Keratinocyte (primary cell): ENCODE results near the gene MSI2. TPM values are rescaled to one million over a fixed set of nuclear protein-coding genes. Genes with fewer than 3 reads are reported as not detected.

Experiments
- DNase-seq: peaks from one replicate; pipeline ENCODE4 v3.0.0-alpha.2; 2011; ENCODE audit warnings: low read depth, missing footprints, low spot score
- FAIRE-seq: peaks from 2 replicates; lab custom pipeline; 2011; peaks lifted over from hg19 to GRCh38; lab: Jason Lieb, UNC
- H2AFZ ChIP-seq: 2 replicates; pipeline ENCODE4 v1.6.0; 2012; ENCODE audit warnings: low read length, control low read depth, inconsistent platforms; ENCODE audit not compliant: control insufficient read depth
- H3K27ac ChIP-seq: 2 replicates; pipeline ENCODE4 v1.5.1; 2011; ENCODE audit warnings: low read length; ENCODE audit not compliant: control insufficient read depth, insufficient read depth
- H3K27me3 ChIP-seq: 3 replicates; pipeline ENCODE4 v1.6.0; 2011; ENCODE audit warnings: low read length; ENCODE audit not compliant: control insufficient read depth, insufficient read depth; ENCODE audit errors: extremely low read depth
- H3K36me3 ChIP-seq, 2 experiments: 2 replicates in 1 of 2; 3 replicates in 1 of 2; pipeline ENCODE4 v1.5.1; 2011; ENCODE audit warnings: low read length in 2 of 2, mild to moderate bottlenecking in 1 of 2; ENCODE audit not compliant: control insufficient read depth in 2 of 2, insufficient read depth in 2 of 2; ENCODE audit errors: extremely low read depth in 1 of 2
- H3K4me1 ChIP-seq: 3 replicates; pipeline ENCODE4 v1.5.1; 2011; ENCODE audit warnings: low read length; ENCODE audit not compliant: control insufficient read depth, insufficient read depth; ENCODE audit errors: extremely low read depth
- H3K4me2 ChIP-seq: 3 replicates; pipeline ENCODE4 v1.6.0; 2011; ENCODE audit warnings: low read depth, low read length; ENCODE audit not compliant: control insufficient read depth, insufficient read depth; ENCODE audit errors: extremely low read depth
- H3K4me3 ChIP-seq, 3 experiments: fragments of 200-600 bp in 1 of 3; sonication (generic) in 1 of 3; 2 replicates in 2 of 3; 3 replicates in 1 of 3; pipeline ENCODE4 v1.5.1; 2011 to 2016; ENCODE audit warnings: low read length in 3 of 3, mild to moderate bottlenecking in 3 of 3, control low read depth in 2 of 3, inconsistent platforms in 1 of 3, low read depth in 1 of 3, mixed read lengths in 1 of 3, mixed run types in 1 of 3, moderate library complexity in 1 of 3; ENCODE audit not compliant: control insufficient read depth in 2 of 3, insufficient read depth in 2 of 3; ENCODE audit errors: extremely low read depth in 1 of 3
- H3K79me2 ChIP-seq: 2 replicates; pipeline ENCODE4 v1.6.0; 2012; ENCODE audit warnings: low read length; ENCODE audit not compliant: control insufficient read depth, insufficient read depth
- H3K9ac ChIP-seq: 3 replicates; pipeline ENCODE4 v1.6.0; 2011; ENCODE audit warnings: low read length; ENCODE audit not compliant: control insufficient read depth, insufficient read depth; ENCODE audit errors: extremely low read depth
- H3K9me1 ChIP-seq: 3 replicates; pipeline ENCODE4 v1.6.0; 2011; ENCODE audit warnings: low read length; ENCODE audit not compliant: control insufficient read depth, insufficient read depth; ENCODE audit errors: extremely low read depth
- H3K9me3 ChIP-seq: 2 replicates; pipeline ENCODE4 v1.5.1; 2012; ENCODE audit warnings: low read depth, low read length; ENCODE audit not compliant: control insufficient read depth
- H4K20me1 ChIP-seq: 3 replicates; pipeline ENCODE4 v1.6.0; 2011; ENCODE audit warnings: low read length; ENCODE audit not compliant: control insufficient read depth, insufficient read depth; ENCODE audit errors: extremely low read depth
- EZH2 ChIP-seq: IDR thresholded peaks from one replicate; pipeline ENCODE4 v1.6.1; 2012; ENCODE audit warnings: inconsistent platforms, mild to moderate bottlenecking, low read length, moderate library complexity
- dilution Hi-C: fragments of 300-500 bp; cut with MboI; formaldehyde crosslinking; loops from one replicate; pipeline ENCODE4 v1.7.0; 2020; ENCODE audit warnings: low sequenced_read_pairs; ENCODE audit not compliant: extremely low pct_ligation_motif_present
- polyA plus RNA-seq, 5 experiments: library from polyadenylated mRNA; depleted of rRNA in 3 of 5; stranded (reverse) in 3 of 5; stranded (forward) in 1 of 5; unstranded in 1 of 5; fragments of >200 nt; gene quantifications; 1 replicate in 1 of 5; 2 replicates in 3 of 5; 3 replicates in 1 of 5; pipeline versions ENCODE4 v1.2.1 to v1.2.3, GENCODE V29; 2011 to 2012; ENCODE audit warnings: missing spikeins in 2 of 5, low read depth in 1 of 5, low replicate concordance in 1 of 5
- TF ChIP-seq, protein P1 (sequence below), 3 experiments: IDR thresholded peaks in 1 of 3; conservative IDR thresholded peaks in 1 of 3; optimal IDR thresholded peaks in 1 of 3; 2 replicates in 2 of 3; 3 replicates in 1 of 3; pipeline versions ENCODE3 to v1.5.1; 2011; ENCODE audit warnings: low read length in 3 of 3, mild to moderate bottlenecking in 3 of 3, moderate library complexity in 2 of 3, control low read depth in 1 of 3, inconsistent platforms in 1 of 3; ENCODE audit not compliant: insufficient read depth in 2 of 3; ENCODE audit errors: extremely low read depth in 1 of 3

The MSI2 gene
- polyA plus RNA-seq, 1 donor (not counting 4 experiments of a cell fraction or from before 2014, with no cell fraction given) = 22.3 TPM

DNA sequence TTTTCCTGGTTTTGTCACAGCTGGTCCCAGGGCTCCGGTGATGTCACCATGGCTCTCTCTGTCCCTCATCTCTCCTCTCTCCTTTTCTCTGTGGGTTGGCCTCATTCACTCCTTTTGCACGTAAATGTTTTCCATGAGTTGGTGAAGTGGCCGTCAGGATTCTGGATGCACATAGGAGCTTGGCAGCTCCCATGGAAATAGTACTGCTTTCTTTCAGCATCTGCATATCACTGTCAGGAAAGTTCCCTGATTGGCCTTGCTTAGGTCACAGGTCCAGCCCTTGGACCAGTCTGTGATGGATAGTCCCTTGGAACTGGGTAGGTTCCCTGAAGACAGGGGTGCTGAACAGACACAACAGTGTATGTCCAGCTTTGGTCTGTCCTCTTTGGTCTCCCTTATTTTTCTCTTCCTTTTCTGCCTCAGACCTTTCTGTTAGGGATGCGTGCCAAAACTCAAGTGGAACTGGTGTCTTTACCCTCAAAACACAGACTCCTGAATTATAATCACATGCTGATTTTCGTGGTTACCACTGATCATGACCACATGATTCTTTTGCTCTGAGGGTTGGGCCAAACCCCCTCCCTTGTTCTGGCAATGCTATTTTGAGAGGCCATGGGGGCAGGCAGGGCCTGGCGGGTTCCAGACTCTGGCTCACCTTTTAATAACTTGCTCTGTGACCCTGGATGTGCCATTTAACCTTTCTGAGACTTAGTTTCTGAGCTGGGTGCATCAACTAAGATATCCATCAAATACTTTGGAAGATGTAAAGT is 99.0 kb downstream of the MSI2 start:
- dilution Hi-C loops = no loop called here
- Histone ChIP-seq H3K9me3 (no peaks in the 10 kb centered on the region), H4K20me1 (no peaks in the 10 kb centered on the region), H3K36me3 (no peaks in the 10 kb centered on the region), H3K4me2 (no peak overlapping the region), H3K9ac (no peak overlapping the region), H2AFZ (no peak overlapping the region), H3K79me2 (no peaks in the 10 kb centered on the region), H3K27ac (no peak overlapping the region), H3K4me3 (no peak overlapping the region), H3K9me1 (no peaks in the 10 kb centered on the region), H3K4me1 (peaks cover 12% of the 10 kb centered on the region), H3K27me3 (no peaks in the 10 kb centered on the region)
- FAIRE-seq (no peak), DNase-seq (no peak)
- TF ChIP-seq EZH2 = no peak
- TF ChIP-seq, protein P1, sequence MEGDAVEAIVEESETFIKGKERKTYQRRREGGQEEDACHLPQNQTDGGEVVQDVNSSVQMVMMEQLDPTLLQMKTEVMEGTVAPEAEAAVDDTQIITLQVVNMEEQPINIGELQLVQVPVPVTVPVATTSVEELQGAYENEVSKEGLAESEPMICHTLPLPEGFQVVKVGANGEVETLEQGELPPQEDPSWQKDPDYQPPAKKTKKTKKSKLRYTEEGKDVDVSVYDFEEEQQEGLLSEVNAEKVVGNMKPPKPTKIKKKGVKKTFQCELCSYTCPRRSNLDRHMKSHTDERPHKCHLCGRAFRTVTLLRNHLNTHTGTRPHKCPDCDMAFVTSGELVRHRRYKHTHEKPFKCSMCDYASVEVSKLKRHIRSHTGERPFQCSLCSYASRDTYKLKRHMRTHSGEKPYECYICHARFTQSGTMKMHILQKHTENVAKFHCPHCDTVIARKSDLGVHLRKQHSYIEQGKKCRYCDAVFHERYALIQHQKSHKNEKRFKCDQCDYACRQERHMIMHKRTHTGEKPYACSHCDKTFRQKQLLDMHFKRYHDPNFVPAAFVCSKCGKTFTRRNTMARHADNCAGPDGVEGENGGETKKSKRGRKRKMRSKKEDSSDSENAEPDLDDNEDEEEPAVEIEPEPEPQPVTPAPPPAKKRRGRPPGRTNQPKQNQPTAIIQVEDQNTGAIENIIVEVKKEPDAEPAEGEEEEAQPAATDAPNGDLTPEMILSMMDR (optimal IDR thresholded peaks at IDR 0.05 in 1 of 3, IDR thresholded peaks at IDR 0.05 in 1 of 3, conservative IDR thresholded peaks at IDR 0.05 in 1 of 3; ENCODE audit: extremely low read depth in 1 of 3, insufficient read depth in 2 of 3, low read length in 3 of 3) = no peak

DNA sequence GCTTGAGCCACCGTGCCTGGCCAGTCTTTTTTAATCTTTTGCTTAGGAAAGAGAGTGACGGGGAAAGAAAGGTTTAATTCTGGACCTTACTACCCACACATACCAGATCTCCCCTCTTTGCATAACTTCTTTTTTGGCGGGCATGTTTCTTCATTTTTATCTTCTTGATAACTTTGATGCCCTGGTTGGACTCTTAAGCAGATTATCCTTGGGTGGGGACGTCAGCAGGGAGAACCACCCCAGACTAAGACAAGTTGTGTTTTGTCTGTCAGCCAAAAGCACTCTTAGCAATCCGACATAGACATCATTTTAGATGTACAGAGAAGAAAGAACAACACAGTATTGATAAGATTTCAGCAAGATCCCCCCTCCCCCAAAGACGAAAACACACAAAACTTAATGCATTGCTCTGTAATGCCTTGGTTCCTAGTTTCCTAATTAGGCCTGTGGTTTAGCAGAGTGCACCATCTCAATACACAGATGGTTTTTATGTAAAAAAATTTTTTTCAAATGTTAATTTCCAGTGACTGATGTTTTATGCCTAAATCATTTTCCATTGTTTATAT is 99.9 kb downstream of the MSI2 start:
- Histone ChIP-seq H3K9me1 (no peaks in the 10 kb centered on the region), H4K20me1 (no peaks in the 10 kb centered on the region), H3K4me1 (peaks cover 12% of the 10 kb centered on the region), H3K9ac (no peak overlapping the region), H3K4me2 (no peak overlapping the region), H3K27ac (no peak overlapping the region), H3K79me2 (no peaks in the 10 kb centered on the region), H3K9me3 (no peaks in the 10 kb centered on the region), H3K4me3 (no peak overlapping the region), H3K27me3 (no peaks in the 10 kb centered on the region), H2AFZ (no peak overlapping the region), H3K36me3 (no peaks in the 10 kb centered on the region)
- no peak for DNase-seq
- dilution Hi-C loops = no loop called here
- no peak for TF ChIP-seq EZH2
- TF ChIP-seq, protein P1 (optimal IDR thresholded peaks at IDR 0.05 in 1 of 3, IDR thresholded peaks at IDR 0.05 in 1 of 3, conservative IDR thresholded peaks at IDR 0.05 in 1 of 3; ENCODE audit: extremely low read depth in 1 of 3, insufficient read depth in 2 of 3, low read length in 3 of 3) = no peak
- FAIRE-seq = no peak
